Stomach (tissue), 9 donors: Measurements from ENCODE around the gene ACO2. TPM values are rescaled to one million over a fixed set of nuclear protein-coding genes. Genes with fewer than 3 reads are reported as not detected.
A peak's percentile ranks its signal among the peaks of the same experiment; 100 is the strongest.

Experiments
- DNase-seq, 2 donors: peaks; one replicate each; pipeline versions ENCODE4 v3.0.0 to v3.0.0-alpha.2; 2013 to 2019
- H3K27ac ChIP-seq, 5 donors: fragments of 200-600 bp in 4 of 5; sonication (generic) in 4 of 5; one replicate each; pipeline ENCODE4 v1.5.1; 2013 to 2019; ENCODE audit warnings: mild to moderate bottlenecking in 1 of 5, moderate library complexity in 1 of 5
- H3K27me3 ChIP-seq, 3 donors: fragments of 200-600 bp; sonication (generic); one replicate each; pipeline ENCODE4 v1.5.1; 2017 to 2019; ENCODE audit warnings: mixed run types in 1 of 3
- H3K36me3 ChIP-seq, 4 donors: fragments of 200-600 bp; sonication (generic); 1 replicate in 3 of 4; 2 replicates in 1 of 4; pipeline ENCODE4 v1.5.1; 2016 to 2019
- H3K4me1 ChIP-seq, 4 donors: fragments of 200-600 bp; sonication (generic); one replicate each; pipeline ENCODE4 v1.5.1; 2016 to 2019
- H3K4me3 ChIP-seq, 4 donors: fragments of 200-600 bp; sonication (generic) in 3 of 4; one replicate each; pipeline ENCODE4 v1.5.1; 2016 to 2019; ENCODE audit warnings: mild to moderate bottlenecking in 1 of 4
- H3K9me3 ChIP-seq, 4 donors: fragments of 200-600 bp; sonication (generic); one replicate each; pipeline ENCODE4 v1.5.1; 2016 to 2019
- CTCF ChIP-seq, 7 experiments: fragments of 450-650 bp in 4 of 7; fragments of 200-600 bp in 3 of 7; sonication (generic) in 3 of 7; IDR thresholded peaks; one replicate each; pipeline ENCODE4 v1.5.1; 2016 to 2019; ENCODE audit warnings: antibody characterized with exemption in 7 of 7, control low read depth in 2 of 7, mild to moderate bottlenecking in 1 of 7
- EP300 ChIP-seq: sonication (generic); formaldehyde crosslinking; IDR thresholded peaks from one replicate; pipeline ENCODE4 v1.6.1; 2017; ENCODE audit warnings: antibody characterized with exemption
- POLR2A ChIP-seq, 4 donors: fragments of 450-650 bp; IDR thresholded peaks; one replicate each; pipeline ENCODE4 v1.6.1; 2016; ENCODE audit warnings: antibody characterized with exemption in 4 of 4, control low read depth in 2 of 4, mild to moderate bottlenecking in 1 of 4, moderate library complexity in 1 of 4
- POLR2AphosphoS5 ChIP-seq, 3 donors: sonication (generic); formaldehyde crosslinking; IDR thresholded peaks; one replicate each; pipeline ENCODE4 v1.6.1; 2016; ENCODE audit warnings: antibody characterized with exemption in 3 of 3
- WGBS, 5 donors: extraction: QIAGEN DNeasy Blood & Tissue Kit in 3 of 5; methylation state at CpG; one replicate each; pipeline versions ENCODE4 v1.1.5 to v1.1.7; 2013 to 2018; 5-methylcytosine and 5-hydroxymethylcytosine counted together
- intact Hi-C: fragments of 100-400 bp; cut with DNase I; formaldehyde crosslinking; loops from one replicate; pipeline ENCODE4 v1.15.1; 2023; ENCODE audit warnings: low total_unique reads
- polyA plus RNA-seq, 3 donors: library from polyadenylated mRNA; stranded (reverse); fragments of 200-250 nt; gene quantifications; one replicate each; pipeline ENCODE4 v1.2.3, GENCODE V29; 2013
- total RNA-seq, 5 donors: library from RNA; depleted of rRNA; stranded (reverse); fragments of >200 nt; gene quantifications; one replicate each; pipeline versions ENCODE4 v1.1.0 to v1.2.3, GENCODE V29; 2014 to 2016
- donor health status: healthy with polysubstance abuse.
- donor health status: Bipolar disorder and iron deficiency.
- donor health status: healthy.

The ACO2 gene
- total and polyA plus RNA-seq, 8 donors: 46.6 to 238 (median 90.1) TPM

DNA sequence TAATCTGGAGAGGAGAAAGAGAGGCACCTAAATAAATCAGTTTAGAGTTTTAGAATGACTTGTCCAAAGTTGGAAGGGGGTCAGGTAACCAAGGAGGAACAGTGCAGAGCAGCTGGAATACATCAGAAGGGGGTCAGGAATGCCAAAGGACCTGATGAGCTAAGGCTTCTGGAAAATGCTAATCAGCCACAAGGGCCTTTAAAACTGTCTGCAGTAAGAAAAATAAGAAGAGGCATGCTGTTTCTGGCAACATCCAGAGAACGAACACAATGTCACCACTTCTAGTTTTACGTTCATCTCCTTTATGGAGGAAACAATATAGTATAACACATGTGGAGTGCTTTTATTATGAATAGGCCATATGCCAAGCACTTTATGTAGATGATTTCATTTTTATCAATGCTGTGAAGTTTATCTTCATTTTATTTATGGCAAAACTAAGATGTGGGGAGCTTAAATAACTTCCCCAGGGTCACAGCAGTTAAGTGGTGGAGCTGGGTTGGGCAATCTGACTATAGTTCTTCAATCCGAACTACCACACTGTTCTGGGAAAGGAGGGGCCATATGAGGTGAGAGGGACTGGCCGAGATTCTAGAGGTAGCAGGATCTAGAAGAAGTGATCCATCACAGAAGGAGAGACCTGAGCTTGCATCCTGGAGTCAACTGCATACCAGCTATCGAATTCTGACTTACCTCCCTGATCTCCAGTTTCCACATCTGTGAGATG lies 22.6 kb downstream of the ACO2 start:
- 70 to 76% (median 74%) methylated on average over 5 of the region's 5 CpGs for WGBS, 5 donors

GRCh38 chr22:41498303-41498835 lies 29.5 kb downstream of the ACO2 start:
- WGBS, 5 donors: 59 to 70% (median 66%) methylated on average over 3 to 6 of the region's 6 CpGs
- H3K27ac ChIP-seq: peak overlapping the region in 1 of 5 donors; percentile 15
- H3K36me3 ChIP-seq: peaks cover 23 to 57% (median 50%) of the 10 kb centered on the region in 4 donors

More for the DNA sequence above, 22.6 kb downstream of the ACO2 start:
- TF ChIP-seq EP300 (no peak), POLR2AphosphoS5 (IDR thresholded peaks at IDR 0.05) (peak in 1 of 3 donors; percentile 42), CTCF (IDR thresholded peaks at IDR 0.05) (no peak), POLR2A (IDR thresholded peaks at IDR 0.05) (no peak)
- Histone ChIP-seq H3K36me3 (peaks cover 0 to 11% (median 10%) of the 10 kb centered on the region in 4 donors), H3K4me1 (peaks cover 36 to 92% (median 72%) of the 10 kb centered on the region in 4 donors), H3K4me3 (no peak overlapping the region), H3K27ac (peak overlapping the region in 4 of 5 donors; percentile 45 to 71 (median 61)), H3K27me3 (no peaks in the 10 kb centered on the region), H3K9me3 (no peaks in the 10 kb centered on the region)
- intact Hi-C loops: no loop called here
- DNase-seq: peak in 1 of 2 donors; percentile 43

DNA sequence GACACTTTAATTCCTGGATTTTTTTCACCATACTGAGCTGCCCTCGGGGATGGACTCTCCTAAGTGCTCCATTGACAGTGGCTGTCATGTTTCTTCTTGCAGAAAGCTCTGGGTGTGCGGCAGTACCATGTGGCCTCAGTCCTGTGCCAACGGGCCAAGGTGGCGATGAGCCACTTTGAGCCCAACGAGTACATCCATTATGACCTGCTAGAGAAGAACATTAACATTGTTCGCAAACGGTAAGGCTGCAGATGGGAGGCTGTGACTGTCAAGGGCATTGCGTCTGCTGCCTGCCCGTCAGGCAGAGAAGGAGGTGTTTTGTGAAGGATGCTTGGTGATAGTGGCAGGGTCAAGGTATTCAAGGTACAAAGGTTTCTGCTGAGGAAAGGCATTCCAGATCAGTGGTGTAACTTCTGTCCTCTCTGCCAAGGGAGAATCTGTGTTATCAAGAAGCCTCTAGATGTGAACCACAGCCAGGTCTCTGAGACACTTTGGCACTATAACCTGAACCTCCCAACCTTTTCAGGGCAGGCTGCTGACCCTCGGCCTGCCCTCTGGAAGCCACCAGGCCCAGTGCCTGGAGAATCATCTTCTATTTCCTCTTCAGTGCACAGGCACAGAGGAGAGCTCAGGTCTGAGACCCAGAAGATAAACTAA lies 30.8 kb downstream of the ACO2 start:
- peaks cover 33 to 71% (median 63%) of the 10 kb centered on the region in 4 donors for H3K36me3 ChIP-seq
- intact Hi-C loops: no loop called here
- H3K4me3 ChIP-seq: no peak overlapping the region
- DNase-seq: no peak
- no peak overlapping the region for H3K27ac ChIP-seq
- 84 to 93% (median 86%) methylated on average over 10 of the region's 10 CpGs for WGBS, 5 donors
- no peak for TF ChIP-seq POLR2A (IDR thresholded peaks at IDR 0.05)
- TF ChIP-seq EP300: no peak
- no peak for TF ChIP-seq POLR2AphosphoS5 (IDR thresholded peaks at IDR 0.05)
- no peak for TF ChIP-seq CTCF (IDR thresholded peaks at IDR 0.05)
- H3K27me3 ChIP-seq: no peaks in the 10 kb centered on the region
- H3K4me1 ChIP-seq: peaks cover 0 to 29% (median 21%) of the 10 kb centered on the region in 4 donors
- H3K9me3 ChIP-seq: no peaks in the 10 kb centered on the region

More at GRCh38 chr22:41498303-41498835, 29.5 kb downstream of the ACO2 start:
- DNase-seq: no peak
- Histone ChIP-seq H3K4me1 (peaks cover 0 to 43% (median 28%) of the 10 kb centered on the region in 4 donors), H3K27me3 (no peaks in the 10 kb centered on the region), H3K9me3 (no peaks in the 10 kb centered on the region), H3K4me3 (no peak overlapping the region)
- intact Hi-C loops: no loop called here
- no peak for TF ChIP-seq CTCF (IDR thresholded peaks at IDR 0.05)
- no peak for TF ChIP-seq POLR2AphosphoS5 (IDR thresholded peaks at IDR 0.05)
- TF ChIP-seq POLR2A (IDR thresholded peaks at IDR 0.05): no peak
- no peak for TF ChIP-seq EP300

GRCh38 chr22:41500303-41500702 lies 31.4 kb downstream of the ACO2 start:
- intact Hi-C loops: no loop called here
- DNase-seq: no peak
- no peaks in the 10 kb centered on the region for H3K27me3 ChIP-seq
- H3K36me3 ChIP-seq: peaks cover 33 to 77% (median 65%) of the 10 kb centered on the region in 4 donors
- H3K4me3 ChIP-seq: no peak overlapping the region
- peaks cover 0 to 24% (median 15%) of the 10 kb centered on the region in 4 donors for H3K4me1 ChIP-seq
- WGBS, 5 donors: 84 to 90% (median 85%) methylated on average over 7 of the region's 7 CpGs
- TF ChIP-seq POLR2AphosphoS5 (IDR thresholded peaks at IDR 0.05) (no peak), CTCF (IDR thresholded peaks at IDR 0.05) (no peak), POLR2A (IDR thresholded peaks at IDR 0.05) (no peak), EP300 (no peak)
- H3K9me3 ChIP-seq: no peaks in the 10 kb centered on the region
- peak overlapping the region in 1 of 5 donors; percentile 46 for H3K27ac ChIP-seq
